Measurements from ENCODE around the gene SETD7.
"Not testable (repeated sequence)": the region's sequence is repeated elsewhere in the genome, so short reads cannot be mapped to it uniquely, and the experiment has no call there.

SETD7 gene

DNA sequence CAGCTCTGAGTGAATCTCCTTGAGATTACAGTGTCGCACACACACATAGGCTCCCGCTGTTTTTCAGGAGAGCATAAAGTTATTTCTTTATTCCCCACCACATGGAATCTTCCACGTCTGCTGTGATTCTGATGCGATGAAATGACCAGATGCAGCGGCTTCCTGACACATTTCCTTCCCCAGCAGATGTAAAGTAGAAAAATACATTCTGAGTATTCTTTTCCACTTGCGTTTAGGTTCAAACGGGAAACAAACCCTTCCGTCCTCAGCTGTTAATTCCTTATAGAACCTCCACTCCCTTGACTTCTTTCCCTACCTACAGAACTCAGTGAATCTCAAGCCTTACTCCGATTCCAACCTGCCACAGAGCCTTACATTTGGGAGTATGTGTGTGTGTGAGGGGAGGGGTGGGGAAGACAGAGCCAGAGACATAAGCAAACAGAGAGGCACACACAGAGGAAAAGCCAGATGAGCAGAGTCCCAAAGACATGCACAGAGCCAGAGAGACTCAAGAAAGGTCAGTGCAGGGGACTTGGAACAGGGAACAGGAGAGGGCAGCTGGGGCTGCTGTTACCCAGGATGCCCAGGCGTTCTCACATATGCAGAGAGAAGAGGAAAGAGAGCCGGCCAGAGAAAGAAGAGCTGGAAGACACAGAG lies 47.3 kb downstream of the SETD7 start:
- no peak for DNase-seq

DNA sequence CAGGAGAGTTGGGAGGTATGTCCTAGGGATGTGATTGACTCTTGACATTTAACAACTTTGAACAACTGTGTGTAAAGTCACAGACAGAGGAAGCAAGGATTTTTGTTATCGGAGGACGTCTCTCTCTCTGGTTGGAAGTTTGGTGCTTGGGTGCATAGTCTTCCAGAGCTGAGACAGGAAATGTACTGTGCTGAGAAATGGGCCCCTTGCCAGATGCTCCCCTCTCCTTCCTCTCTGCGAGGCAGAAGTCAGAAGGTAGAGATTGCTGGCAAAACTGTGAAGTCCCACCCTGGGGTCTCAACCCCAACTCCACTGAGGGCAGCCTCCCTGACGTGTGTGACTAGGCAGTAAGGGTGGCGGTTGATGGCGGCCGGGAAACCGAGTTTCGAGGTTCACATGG lies 49.2 kb downstream of the SETD7 start:
- DNase-seq: no peak

DNA sequence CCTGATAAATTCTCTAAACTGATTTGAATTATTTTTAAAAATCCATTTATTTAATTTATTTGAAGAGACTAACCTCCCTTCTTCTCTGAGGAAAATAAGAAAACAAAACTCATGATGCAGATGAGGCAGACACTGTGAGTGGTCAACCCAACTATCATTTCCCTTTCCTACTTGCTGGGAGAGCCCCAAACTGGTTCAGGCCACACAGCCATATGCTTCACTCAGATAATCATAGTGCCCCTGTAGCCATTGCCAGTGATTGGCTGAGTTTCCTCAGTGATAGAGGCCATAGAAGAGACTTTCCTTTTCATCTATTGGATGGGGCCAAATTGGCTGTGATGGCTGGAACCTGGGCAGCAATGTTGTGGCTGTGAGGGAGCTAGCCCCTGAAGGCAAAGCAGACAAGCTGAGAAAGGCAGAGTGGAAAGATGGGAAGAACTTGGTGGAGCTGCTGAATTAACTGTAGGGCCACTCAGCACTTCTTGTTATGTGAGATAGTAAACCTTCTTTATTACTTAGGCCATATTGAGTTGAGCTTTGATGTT lies 52.3 kb downstream of the SETD7 start:
- DNase-seq: no peak

DNA sequence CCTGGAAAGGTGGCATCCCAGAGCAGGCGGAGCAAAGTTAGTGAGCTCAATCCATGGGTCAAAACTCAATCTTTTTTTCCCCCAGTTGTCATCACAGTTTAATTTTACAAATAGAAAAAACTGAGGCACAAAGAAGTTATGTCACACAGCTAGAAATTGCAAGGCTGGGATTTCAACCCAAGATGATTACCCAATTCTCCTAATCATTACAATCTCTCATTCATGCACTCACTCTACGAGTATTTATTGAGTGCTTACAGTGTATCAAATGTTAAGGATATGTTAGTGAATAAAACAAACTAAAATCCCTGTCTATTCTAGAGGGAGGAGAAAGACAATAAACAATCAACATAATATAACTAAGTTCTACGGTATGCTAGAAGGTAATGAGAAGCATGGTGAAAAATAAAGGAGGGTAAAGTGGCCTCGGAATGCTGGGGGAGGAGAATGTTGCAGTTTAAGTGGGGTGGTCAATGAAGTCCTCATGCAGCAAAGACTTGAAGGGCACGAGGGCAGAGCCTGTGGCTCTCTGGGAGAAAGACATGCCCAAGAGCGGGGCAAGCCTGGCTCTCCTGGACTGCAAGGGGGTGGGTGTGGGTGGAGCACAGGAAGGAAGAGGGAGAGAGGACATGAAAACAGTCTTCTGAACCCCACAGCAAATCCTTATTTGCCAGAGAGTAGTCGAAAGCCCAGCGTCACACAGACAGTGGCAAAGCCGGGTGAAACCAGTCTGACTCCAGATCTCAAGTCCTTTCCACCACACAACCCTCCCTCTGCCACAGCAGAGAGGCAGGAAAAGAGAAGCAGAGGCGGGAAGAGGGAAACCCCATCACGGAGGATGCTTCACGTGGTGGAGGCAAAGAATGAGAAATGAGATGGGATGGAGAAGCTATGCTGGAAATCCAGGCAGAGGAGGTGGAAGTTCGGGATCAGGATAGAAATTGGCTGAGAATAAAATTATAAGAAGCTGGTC lies 53.8 kb downstream of the SETD7 start:
- DNase-seq: no peak

DNA sequence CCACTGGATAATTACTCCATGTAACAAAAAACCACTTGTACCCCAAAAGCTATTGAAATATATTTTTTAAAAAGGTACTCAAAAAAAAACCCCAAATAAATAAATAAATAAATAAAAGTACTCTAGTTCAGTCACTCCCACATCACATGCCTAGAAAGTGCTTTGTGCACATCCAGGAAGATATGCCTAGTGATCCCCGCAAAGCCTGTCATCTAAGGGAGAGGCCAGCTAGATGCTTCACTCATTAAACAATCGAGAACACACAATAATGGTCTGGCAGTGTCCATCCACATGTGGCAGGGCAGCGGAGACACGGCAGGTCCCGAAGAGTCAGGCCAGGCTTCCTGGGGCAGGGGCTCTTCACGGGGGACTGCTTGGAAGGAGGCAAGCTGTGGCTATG lies 54.5 kb downstream of the SETD7 start:
- DNase-seq: no peak

DNA sequence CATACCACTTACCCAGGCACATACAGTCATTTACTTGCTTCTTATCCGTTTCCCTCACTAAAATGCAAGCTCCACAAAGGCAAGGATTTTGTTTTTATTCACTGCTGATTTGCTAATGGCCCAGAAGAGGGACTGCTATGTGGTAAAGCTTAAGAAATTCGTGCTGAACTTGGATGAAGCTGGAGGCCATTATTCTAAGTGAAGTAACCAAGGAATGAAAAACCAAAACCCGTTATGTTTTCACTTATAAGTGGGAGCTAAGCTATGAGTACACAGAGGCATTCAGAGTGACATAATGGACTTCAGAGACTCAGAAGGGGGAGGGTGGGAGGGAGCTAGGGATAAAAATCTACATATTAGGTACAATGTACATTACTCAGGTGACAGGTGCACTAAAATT lies 54.9 kb downstream of the SETD7 start:
- no peak for DNase-seq

DNA sequence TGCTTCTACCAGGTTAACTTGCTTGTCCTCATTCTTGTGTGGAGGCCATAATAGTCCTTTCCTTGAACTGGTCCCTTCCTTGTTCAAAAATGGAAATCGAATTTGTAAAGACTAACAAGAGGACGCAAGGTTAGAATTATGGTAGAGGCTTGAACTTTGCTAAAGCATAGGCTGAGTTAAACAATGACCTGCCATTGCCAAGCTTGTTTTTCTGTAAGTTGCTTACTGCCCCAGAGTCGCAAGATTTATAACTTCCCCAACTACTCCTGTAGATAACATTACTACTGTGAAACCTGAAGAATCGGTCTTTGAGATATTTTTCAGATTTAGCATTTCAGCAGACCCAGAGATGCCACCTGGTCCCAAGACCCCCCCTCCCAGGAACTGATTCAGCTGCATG lies 56.8 kb downstream of the SETD7 start:
- no peak for DNase-seq

DNA sequence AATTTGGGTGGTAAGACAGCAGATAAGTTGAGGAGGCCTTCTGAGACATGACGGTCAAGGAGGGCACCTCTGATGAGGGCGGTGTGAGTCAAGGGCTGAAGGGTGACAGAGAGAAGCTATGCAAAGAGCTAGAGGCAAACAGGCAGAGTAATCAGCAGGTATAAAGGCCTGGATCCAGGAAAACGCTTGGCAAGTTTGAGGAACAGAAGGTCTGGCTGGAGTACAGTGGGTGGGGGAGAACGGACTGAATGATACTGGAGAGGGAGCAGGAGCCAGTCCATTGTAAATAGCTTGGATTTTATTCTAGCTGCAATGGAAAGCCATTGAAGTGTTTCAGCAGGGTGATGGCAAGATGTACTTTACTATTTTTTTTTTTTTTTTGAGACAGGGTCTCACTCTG lies 62.8 kb downstream of the SETD7 start:
- DNase-seq: no peak

DNA sequence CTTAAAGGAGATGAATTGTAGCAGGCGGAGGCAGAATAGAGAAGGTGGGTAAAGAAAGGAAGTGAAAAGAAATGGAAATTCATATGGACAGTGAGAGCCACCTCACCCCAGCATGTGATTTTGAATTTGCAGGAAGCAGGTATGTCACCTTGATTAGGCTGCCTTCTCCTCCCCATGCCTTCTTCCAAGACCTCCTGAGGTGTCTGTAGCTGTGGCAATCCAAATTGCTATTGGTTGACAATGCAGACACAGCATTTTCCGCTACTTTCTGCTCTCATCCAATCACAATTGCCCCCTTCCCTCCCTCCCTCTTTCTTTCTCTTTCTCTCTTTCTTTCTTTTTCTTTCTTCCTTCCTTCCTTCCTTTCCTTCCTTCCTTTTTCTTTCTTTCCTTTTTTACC lies 63.6 kb downstream of the SETD7 start:
- no peak for DNase-seq

DNA sequence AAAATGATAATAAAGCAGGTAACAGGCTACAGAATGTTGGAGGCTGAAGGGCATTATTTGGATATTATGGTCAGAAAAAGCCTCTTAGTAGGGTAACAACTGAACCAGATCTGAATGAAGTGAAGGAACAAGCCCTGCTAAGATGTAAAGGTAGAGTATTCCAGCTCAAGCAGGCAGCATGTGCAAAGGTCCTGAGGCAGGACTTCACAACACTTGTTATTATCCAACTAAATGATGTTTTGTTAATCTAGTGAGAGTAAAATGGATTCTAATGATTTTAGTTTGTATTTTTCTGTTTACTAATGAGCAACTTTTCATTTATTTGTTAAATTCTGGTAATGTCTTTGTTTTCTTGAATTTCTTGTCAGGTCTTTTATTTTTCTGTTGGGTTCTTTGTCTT lies 66.4 kb downstream of the SETD7 start:
- DNase-seq: no peak

DNA sequence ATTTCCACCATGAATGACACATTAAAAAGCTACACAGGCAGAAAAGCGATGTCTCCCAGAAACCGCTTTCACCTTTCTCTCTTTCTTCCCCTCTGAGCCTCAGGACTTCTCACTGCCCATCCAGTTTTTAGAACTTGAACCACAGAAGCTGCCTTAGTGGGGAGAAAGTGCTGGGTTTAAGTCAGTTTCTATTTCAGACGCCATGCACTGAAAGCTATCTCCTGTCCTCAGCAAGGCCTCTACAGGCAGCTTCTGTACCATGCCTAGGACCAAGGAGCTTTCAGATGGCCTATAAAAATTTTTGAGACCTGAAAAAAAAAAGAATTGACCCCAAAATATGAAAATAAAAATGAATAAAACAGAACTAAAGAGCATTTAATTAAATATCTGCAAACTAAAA lies 67.6 kb downstream of the SETD7 start:
- DNase-seq: no peak

DNA sequence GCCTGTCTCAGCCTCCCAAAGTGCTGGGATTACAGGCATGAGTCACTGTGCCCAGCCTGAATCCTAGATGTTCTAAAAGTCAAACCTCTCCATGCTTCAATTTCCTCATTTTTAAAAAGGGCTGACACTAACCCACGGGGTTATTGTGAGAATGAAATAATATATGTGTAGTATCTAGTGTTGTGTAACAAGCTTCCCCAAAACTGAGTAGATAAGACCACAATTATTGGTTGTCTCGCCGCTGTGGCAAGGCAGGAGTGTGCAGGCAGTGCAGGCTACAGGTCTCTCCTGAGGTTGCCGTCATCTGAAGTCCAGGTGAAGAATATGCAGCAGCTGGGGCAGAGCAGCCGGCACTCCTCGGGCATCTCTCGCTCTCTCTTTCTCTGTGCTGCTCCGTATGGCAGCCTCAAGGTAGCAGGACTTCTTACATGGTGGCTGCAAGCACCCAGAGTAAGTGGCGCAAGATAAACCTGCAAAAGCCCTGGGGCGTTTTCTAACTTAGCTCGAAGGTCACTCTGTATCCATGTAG lies 71.2 kb downstream of the SETD7 start:
- no peak for DNase-seq

DNA sequence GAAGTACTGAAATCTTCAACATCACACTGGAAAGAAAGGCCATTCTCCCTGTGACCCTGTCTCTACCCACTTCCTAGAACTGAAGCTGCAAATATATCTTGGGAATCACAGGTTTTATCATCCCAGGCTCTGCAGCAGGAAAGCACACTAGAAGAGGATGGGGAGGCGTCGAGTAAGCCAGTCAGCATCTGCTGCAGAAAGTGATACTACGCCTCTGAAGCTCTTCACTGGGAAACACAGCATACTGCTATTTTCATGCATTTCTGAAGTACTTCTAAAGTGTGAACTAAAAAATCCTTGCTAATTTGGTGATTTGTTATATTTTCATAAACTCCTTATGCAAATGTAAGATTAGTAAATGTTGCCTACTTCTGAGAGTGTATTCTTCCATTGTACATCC lies 73.0 kb downstream of the SETD7 start:
- DNase-seq: no peak

DNA sequence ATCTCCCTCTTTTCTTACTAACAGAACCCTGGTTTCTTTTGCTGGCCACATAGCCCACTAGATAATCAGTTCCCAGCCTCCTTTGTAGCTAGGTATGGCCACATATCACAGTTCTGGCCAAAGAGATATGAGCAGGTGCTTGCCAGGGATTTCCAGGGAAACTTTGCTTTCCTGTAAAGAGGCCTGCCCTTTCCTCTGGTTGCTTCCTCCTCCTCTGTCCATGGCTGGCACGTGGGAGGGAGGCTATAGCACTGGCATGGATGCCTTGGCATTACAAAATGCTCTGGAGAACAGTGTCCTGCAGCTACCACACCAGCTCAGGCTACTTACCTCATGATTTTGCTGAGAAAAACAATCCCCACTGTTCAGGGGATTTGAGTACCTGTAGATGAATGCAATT lies 74.6 kb downstream of the SETD7 start:
- DNase-seq: no peak

DNA sequence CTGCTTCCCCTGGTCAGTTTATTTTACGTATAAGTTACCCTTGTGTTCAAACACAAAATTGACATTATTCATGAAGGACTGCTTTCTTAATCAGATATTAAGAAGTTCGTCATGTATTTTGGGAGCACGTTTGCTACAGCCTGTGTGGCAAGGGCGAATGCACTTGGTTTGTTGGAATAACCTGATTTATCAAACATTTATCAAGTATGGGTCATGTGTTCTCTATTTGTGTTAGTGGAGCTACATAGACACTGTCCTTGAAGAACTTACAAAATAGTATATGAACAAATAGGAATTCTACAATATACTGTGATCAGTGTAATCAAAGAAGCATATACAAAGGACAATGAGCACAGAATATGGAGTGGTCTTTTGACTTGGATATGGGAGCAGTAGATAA lies 79.7 kb downstream of the SETD7 start:
- DNase-seq: no peak

DNA sequence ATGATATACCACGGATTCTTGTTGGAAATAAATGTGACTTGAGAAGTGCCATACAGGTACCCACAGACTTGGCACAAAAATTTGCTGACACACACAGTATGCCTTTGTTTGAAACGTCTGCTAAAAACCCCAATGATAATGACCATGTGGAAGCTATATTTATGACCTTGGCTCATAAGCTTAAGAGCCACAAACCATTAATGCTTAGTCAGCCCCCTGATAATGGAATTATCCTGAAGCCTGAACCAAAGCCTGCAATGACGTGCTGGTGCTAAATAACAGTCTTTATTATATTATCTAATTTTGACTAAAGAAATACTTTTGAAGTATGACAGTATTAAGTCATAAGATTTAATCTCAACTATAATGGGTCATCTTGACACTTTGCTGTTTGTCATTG lies 83.2 kb downstream of the SETD7 start:
- no peak for DNase-seq

DNA sequence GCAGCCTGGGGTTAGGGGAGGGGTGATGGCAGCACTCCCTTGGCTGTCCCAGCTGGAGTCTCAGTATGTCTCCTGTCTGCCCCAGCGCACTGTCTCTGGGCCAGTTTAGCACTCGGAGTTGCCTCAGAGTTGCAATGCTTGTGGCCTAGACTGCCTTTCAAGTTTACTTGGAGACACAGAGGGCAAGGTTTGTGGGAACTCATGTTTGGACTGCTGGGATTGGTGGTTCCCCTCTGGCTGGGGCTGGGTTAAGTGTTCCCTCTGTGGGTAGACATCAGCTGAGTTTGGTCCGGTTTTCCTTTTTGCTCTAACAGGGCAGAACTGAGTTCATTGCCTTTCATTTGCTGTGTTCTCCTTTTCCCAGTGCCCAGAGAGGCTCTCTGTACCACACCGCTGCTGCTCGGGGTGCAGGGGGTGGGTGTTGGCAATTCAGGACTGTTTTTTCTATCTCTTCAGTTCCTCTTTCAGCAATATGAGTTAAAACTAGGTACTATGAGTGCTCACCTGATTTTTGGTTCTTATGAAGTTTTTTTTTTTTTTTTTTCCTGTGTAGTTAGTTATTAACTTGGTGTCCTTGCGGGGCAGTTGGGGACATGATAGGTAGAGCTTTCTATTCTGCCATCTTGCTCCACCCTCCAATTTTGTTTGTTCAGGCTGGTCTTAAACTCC lies 84.9 kb downstream of the SETD7 start:
- DNase-seq: no peak

DNA sequence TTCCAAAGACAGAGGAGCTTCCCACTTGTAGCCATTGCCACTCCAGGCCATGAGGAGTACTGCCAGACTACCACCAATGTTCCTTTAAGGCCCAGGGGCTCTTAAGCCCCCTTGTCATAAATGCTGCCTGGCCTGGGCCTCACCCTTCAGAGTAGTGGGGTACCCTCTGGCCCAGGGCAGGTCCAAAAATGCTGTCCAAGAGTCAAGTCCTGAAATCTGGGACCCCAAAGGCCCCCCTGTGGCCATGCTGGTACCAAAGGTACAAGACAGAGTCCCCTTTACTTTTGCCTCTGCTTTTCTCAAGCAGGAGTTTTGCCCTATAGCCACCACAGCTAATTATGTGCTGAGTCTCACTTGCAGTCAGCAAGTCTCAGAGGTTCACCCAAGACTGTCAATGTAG lies 85.7 kb downstream of the SETD7 start:
- DNase-seq: no peak

DNA sequence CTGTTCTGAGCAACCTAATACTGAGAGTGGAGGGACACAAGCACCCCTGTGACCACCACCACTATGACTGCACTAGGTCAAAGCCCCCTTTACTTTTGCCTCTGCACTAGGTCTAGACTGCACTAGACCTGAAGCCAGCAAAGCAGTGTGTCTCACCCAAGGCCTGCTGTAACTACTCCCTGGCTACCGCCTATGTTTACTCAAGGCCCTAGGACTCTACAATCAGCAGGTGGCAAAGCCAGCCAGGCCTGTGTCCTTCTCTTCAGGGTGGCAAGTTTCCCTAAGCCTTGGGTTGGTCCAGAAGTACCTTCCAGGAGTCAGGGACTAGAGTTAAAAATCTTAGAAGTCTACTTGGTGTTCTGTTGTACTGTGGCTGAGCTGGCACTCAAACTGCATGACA lies 86.2 kb downstream of the SETD7 start:
- no peak for DNase-seq

DNA sequence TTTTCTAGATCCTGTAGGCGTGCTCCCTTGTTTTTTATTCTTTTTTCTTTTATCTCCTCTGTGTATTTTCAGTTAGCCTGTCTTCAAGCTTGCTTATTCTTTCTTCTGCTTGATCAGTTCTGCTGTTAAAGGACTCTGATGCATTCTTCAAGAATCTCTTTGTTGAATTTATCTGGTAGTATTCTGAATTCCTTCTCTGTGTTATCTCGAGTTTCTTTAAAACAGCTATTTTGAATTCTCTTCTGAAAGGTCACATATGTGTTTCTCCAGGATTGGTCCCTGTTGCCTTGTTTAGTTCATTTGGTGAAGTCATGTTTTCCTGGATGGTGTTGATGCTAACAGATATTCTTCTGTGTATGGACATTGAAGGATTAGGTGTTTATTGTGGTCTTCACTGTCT lies 86.8 kb downstream of the SETD7 start:
- DNase-seq: no peak

DNA sequence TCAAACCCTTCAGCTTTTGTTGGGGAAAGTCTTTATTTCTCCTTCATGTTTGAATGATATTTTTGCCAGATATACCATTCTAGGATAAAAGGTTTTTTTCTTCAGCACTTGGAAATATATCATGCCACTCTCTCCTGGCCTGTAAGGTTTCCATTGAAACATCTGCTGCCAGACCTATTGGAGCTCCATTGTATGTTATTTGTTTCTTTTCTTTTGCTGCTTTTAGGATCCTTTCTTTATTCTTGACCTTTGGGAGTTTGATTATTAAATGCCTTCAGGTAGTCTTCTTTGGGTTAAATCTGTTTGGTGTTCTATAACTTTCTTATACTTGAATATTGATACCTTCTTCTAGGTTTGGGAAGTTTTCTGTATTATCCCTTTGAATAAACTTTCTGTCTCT lies 87.3 kb downstream of the SETD7 start:
- DNase-seq: not testable (repeated sequence)

DNA sequence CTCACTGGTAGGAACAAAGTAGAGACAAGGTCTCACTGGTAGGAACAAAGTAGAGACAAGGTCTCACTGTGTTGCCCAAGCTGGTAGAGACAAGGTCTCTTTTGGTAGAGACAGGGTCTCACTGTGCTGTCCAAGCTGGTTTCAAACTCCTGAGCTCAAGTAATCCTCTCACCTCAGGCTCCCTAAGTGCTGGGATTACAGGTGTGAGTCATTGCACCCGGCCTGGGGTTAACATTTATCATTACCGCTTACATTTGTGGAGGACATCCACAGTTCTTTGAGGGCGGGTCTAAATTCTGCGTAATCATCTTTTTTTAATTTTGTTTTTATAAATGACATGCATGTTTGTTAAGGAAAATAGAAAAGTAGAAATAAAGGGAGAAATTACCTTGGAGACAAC lies 90.1 kb downstream of the SETD7 start:
- DNase-seq: no peak

DNA sequence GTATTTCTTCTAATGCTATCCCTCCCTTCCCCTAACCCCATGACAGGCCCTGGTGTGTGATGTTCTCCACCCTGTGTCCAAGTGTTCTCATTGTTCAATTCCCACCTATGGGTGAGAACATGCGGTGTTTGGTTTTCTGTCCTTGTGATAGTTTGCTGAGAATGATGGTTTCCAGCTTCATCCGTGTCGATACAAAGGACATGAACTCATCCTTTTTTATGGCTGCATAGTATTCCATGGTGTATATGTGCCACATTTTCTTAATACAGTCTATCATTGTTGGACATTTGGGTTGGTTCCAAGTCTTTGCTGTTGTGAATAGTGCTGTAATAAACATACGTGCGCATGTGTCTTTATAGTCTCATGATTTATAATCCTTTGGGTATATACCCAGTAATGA lies 91.5 kb downstream of the SETD7 start:
- DNase-seq: not testable (repeated sequence)
